Heart right ventricle (tissue), 16 donors: ENCODE measurements around the gene NXPH1. TPM values are rescaled to one million over a fixed set of nuclear protein-coding genes. Genes with fewer than 3 reads are reported as not detected.

Experiments
- ATAC-seq, 8 donors: fragments of 200-7000 bp; cut with Tn5 transposase; one replicate each; pipeline ENCODE4 v1.9.1; 2020; ENCODE audit warnings: mild to moderate bottlenecking in 8 of 8, moderate library complexity in 8 of 8, moderate number of reproducible peaks in 1 of 8
- DNase-seq, 2 donors: peaks; one replicate each; pipeline ENCODE4 v3.0.0-alpha.2; 2020
- H3K27ac ChIP-seq, 10 donors: fragments of 200-600 bp; sonication (generic) in 2 of 10; one replicate each; pipeline versions ENCODE4 v1.5.0 to v1.8.0; 2020 to 2022; ENCODE audit warnings: mild to moderate bottlenecking in 3 of 10
- H3K27me3 ChIP-seq, 7 donors: fragments of 200-600 bp; one replicate each; pipeline ENCODE4 v1.8.0; 2021 to 2022; ENCODE audit warnings: mild to moderate bottlenecking in 2 of 7
- H3K36me3 ChIP-seq, 9 donors: fragments of 200-600 bp; sonication (generic) in 1 of 9; one replicate each; pipeline versions ENCODE4 v1.5.0 to v1.8.0; 2020 to 2022; ENCODE audit warnings: mild to moderate bottlenecking in 2 of 9
- H3K4me1 ChIP-seq, 9 donors: fragments of 200-600 bp; sonication (generic) in 1 of 9; one replicate each; pipeline versions ENCODE4 v1.5.0 to v1.8.0; 2020 to 2022; ENCODE audit warnings: mild to moderate bottlenecking in 4 of 9
- H3K4me3 ChIP-seq, 10 donors: fragments of 200-600 bp; sonication (generic) in 2 of 10; one replicate each; pipeline versions ENCODE4 v1.5.0 to v1.8.0; 2020 to 2022; ENCODE audit warnings: mild to moderate bottlenecking in 7 of 10, moderate library complexity in 2 of 10
- H3K9me3 ChIP-seq, 11 donors: fragments of 200-600 bp in 10 of 11; sonication (generic) in 2 of 11; one replicate each; pipeline versions ENCODE4 v1.5.0 to v1.8.0; 2013 to 2022; ENCODE audit warnings: mild to moderate bottlenecking in 2 of 11, control low read depth in 1 of 11, moderate library complexity in 1 of 11
- CTCF ChIP-seq, 9 donors: fragments of 200-600 bp; sonication (generic) in 2 of 9; IDR thresholded peaks; one replicate each; pipeline versions ENCODE4 v1.5.0 to v1.8.0; 2021 to 2022; ENCODE audit warnings: antibody characterized with exemption in 9 of 9, mild to moderate bottlenecking in 5 of 9, moderate library complexity in 1 of 9
- WGBS, 2 donors: extraction: QIAGEN DNeasy Blood & Tissue Kit; methylation state at CpG; one replicate each; pipeline ENCODE4 v1.1.7; 2013; ENCODE audit warnings: inconsistent platforms in 1 of 2; 5-methylcytosine and 5-hydroxymethylcytosine counted together
- intact Hi-C, 10 donors: fragments of 100-400 bp; cut with DNase I; formaldehyde crosslinking; loops; one replicate each; pipeline versions ENCODE4 v1.11.1 to v1.14.2; 2022
- polyA plus RNA-seq, 2 donors: library from polyadenylated mRNA; stranded (reverse); fragments of 200-250 nt; gene quantifications; one replicate each; pipeline ENCODE4 v1.2.3, GENCODE V29; 2013
- total RNA-seq, 10 donors: library from RNA; stranded (reverse); fragmentation: NEBNext Ultra II Directional in 3 of 10; extraction: Animal tissue kit (Norgen Biotek cat#: 25700) in 3 of 10; gene quantifications; one replicate each; pipeline versions ENCODE4 v1.2.1 to v1.2.4, GENCODE V29; 2021 to 2023
- donor health status: Arrhythmogenic right ventricular cardiomyopathy.
- donor health status: ischemic (EF 13 %, LVEDD 7.1; RV severe dilation, severe dysfunction).
- donor health status: healthy with polysubstance abuse.
- donor health status: DM: no; HTN: yes; CAD: no.
- donor health status: DM: no; HTN: no; CAD: no.
- donor health status: ischemic (EF 25% LVEDD 6.9; RV normal size, moderate dysfunction).
- donor health status: ischemic (EF 25% LVEDD 5.7; RV mildly dilated, moderate dysfunction).
- donor health status: healthy.
- donor health status: DM: yes; HTN: yes; CAD: no.
- donor health status: Ischemic cardiomyopathy.
- donor health status: ischemic (EF 35%, LVEDD 5.7; RV mildly dilated, moderate dysfunction).
- donor health status: nonischemic (EF 11% LVEDD 7.7; RV severe dilation, severe dysfunction).
- donor health status: DM: yes; HTN: yes; CAD: no.
- donor health status: PGD.
- donor health status: ischemic (EF 29% LVEDD 5.4; RV normal size, mild dysfunction).
- donor health status: nonischemic (EF 23%, LVEDD 6.1; RV moderate dilation, normal function).

Gene NXPH1
- total and polyA plus RNA-seq, 12 donors, result not detected

- Histone ChIP-seq H3K36me3 (no peaks in the 10 kb centered on the region), H3K4me3 (no peak overlapping the region), H3K27ac (no peak overlapping the region), H3K9me3 (no peaks in the 10 kb centered on the region), H3K4me1 (no peaks in the 10 kb centered on the region), H3K27me3 (peaks cover 0 to 25% (median 4%) of the 10 kb centered on the region in 7 donors)
- DNase-seq (no peak), ATAC-seq (no peak)
- 64 to 73% methylated on average over 5 of the region's 5 CpGs for WGBS, 2 donors
- no peak for TF ChIP-seq CTCF (IDR thresholded peaks at IDR 0.05)
- intact Hi-C loops, result no loop called here
These were observed 37.1 kb upstream of the NXPH1 start for GRCh38 chr7:8396294-8396693.

GRCh38 chr7:8408871-8409270 is 24.5 kb upstream of the NXPH1 start:
- no peaks in the 10 kb centered on the region for H3K36me3 ChIP-seq
- no peak for TF ChIP-seq CTCF (IDR thresholded peaks at IDR 0.05)
- DNase-seq (no peak), ATAC-seq (no peak)
- no peak overlapping the region for H3K27ac ChIP-seq
- H3K4me3 ChIP-seq, result no peak overlapping the region
- H3K4me1 ChIP-seq, result no peaks in the 10 kb centered on the region
- peaks cover 0 to 12% (median 0%) of the 10 kb centered on the region in 7 donors for H3K27me3 ChIP-seq
- no peaks in the 10 kb centered on the region for H3K9me3 ChIP-seq
- WGBS, 2 donors, result 82 to 88% methylated on average over 1 of the region's 1 CpG
- intact Hi-C loops, result no loop called here

- TF ChIP-seq CTCF (IDR thresholded peaks at IDR 0.05), result no peak
- ATAC-seq, result no peak
- Histone ChIP-seq H3K36me3 (no peaks in the 10 kb centered on the region), H3K27me3 (peaks cover 0 to 12% (median 0%) of the 10 kb centered on the region in 7 donors), H3K27ac (no peak overlapping the region), H3K4me3 (no peak overlapping the region), H3K4me1 (no peaks in the 10 kb centered on the region), H3K9me3 (no peaks in the 10 kb centered on the region)
- 73 to 77% methylated on average over 1 of the region's 1 CpG for WGBS, 2 donors
- intact Hi-C loops, result no loop called here
- DNase-seq, result no peak
These were observed 22.3 kb upstream of the NXPH1 start for GRCh38 chr7:8411103-8411502.

GRCh38 chr7:8413600-8413999 is 19.8 kb upstream of the NXPH1 start:
- H3K4me3 ChIP-seq, result no peak overlapping the region
- DNase-seq (no peak), ATAC-seq (no peak)
- intact Hi-C loops, result no loop called here
- WGBS, 2 donors, result 72 to 79% methylated on average over 4 of the region's 4 CpGs
- H3K36me3 ChIP-seq, result no peaks in the 10 kb centered on the region
- no peaks in the 10 kb centered on the region for H3K9me3 ChIP-seq
- peaks cover 0 to 9% (median 0%) of the 10 kb centered on the region in 7 donors for H3K27me3 ChIP-seq
- no peak overlapping the region for H3K27ac ChIP-seq
- H3K4me1 ChIP-seq, result no peaks in the 10 kb centered on the region
- no peak for TF ChIP-seq CTCF (IDR thresholded peaks at IDR 0.05)
